ENCODE data around the gene ROBO1. TPM values are rescaled to one million over a fixed set of nuclear protein-coding genes. Genes with fewer than 3 reads are reported as not detected.

Gene ROBO1
- total and polyA plus RNA-seq, 2 of the 13 experiments (the other 11 are each of a cell fraction or from before 2014, with no cell fraction given): 52.2 to 71.0 TPM

- no peak overlapping the region for H3K4me2 ChIP-seq (ENCODE audit: low read depth, low read length)
- no peak for TF ChIP-seq ZBTB7A (CRISPR knock-in tag; IDR thresholded peaks at IDR 0.05)
- no peak for TF ChIP-seq KDM5B (CRISPR knock-in tag; IDR thresholded peaks at IDR 0.05; ENCODE audit: borderline replicate concordance)
- TF ChIP-seq ZUFSP (CRISPR knock-in tag; IDR thresholded peaks at IDR 0.05; ENCODE audit: borderline replicate concordance): no peak
- TF ChIP-seq ATF7-NPFF (CRISPR knock-in tag; IDR thresholded peaks at IDR 0.05; ENCODE audit: low read depth): no peak
- TF ChIP-seq BRCA1 (CRISPR knock-in tag; IDR thresholded peaks at IDR 0.05): no peak
- TF ChIP-seq MTA1 (CRISPR knock-in tag; IDR thresholded peaks at IDR 0.05; ENCODE audit: borderline replicate concordance): no peak
- no peak for TF ChIP-seq RXRB (CRISPR knock-in tag; IDR thresholded peaks at IDR 0.05; ENCODE audit: borderline replicate concordance)
- no peak for TF ChIP-seq ZNF704 (CRISPR knock-in tag; IDR thresholded peaks at IDR 0.05; ENCODE audit: borderline replicate concordance)
- TF ChIP-seq ZFX (CRISPR knock-in tag; IDR thresholded peaks at IDR 0.05; ENCODE audit: low read depth): no peak
- no peak for TF ChIP-seq ELF4 (CRISPR knock-in tag; IDR thresholded peaks at IDR 0.05; ENCODE audit: borderline replicate concordance)
- no peak for TF ChIP-seq ZNF383 (CRISPR knock-in tag; IDR thresholded peaks at IDR 0.05; ENCODE audit: borderline replicate concordance)
- TF ChIP-seq ZMYM3 (CRISPR knock-in tag; IDR thresholded peaks at IDR 0.05): no peak
- TF ChIP-seq ZNF296 (CRISPR knock-in tag; conservative IDR thresholded peaks at IDR 0.05): no peak
- FAIRE-seq: no peak
Measured at GRCh38 chr3:78749056-78749455, 1018.7 kb downstream of the ROBO1 start.

More at GRCh38 chr3:78749056-78749455, 1018.7 kb downstream of the ROBO1 start:
- Histone ChIP-seq H3K27ac (ENCODE audit: extremely low read length, insufficient read depth, low read length) (no peak overlapping the region), H3K4me3 (replicated peaks in 1 of 3; ENCODE audit: insufficient read depth in 1 of 3, low read depth in 2 of 3, low read length in 3 of 3) (no peak overlapping the region), H3K9me3 (ENCODE audit: low read length) (no peaks in the 10 kb centered on the region), H3K36me3 (replicated peaks in 1 of 2; ENCODE audit: control insufficient read depth in 1 of 2, insufficient read depth in 2 of 2, low read length in 2 of 2) (peaks cover 2 to 14% of the 10 kb centered on the region in 2 experiments), H3K4me1 (ENCODE audit: insufficient read depth, low read length) (peaks cover 10% of the 10 kb centered on the region), H3K79me2 (ENCODE audit: insufficient read depth, low read length) (peaks cover 15% of the 10 kb centered on the region), H2AFZ (ENCODE audit: low read length) (no peak overlapping the region), H4K20me1 (ENCODE audit: insufficient read depth, low read length) (no peaks in the 10 kb centered on the region), H3K9ac (ENCODE audit: insufficient read depth, low read depth, low read length) (no peak overlapping the region), H3K27me3 (ENCODE audit: control insufficient read depth in 1 of 2, insufficient read depth in 2 of 2, low read length in 2 of 2) (no peaks in the 10 kb centered on the region)
- in situ Hi-C loops (cut with HindIII; ENCODE audit: extremely low pct_ligation_motif_present, low pct_unique_long_range_greater_than_20kb) (no loop called here), intact Hi-C loops (cut with micrococcal nuclease; ENCODE audit: unreplicated experiment) (no loop called here)
- DNase-seq (ENCODE audit: low spot score) (no peak), ATAC-seq (no peak)
- ChIA-PET POLR2A (no interaction called here), CTCF (ENCODE audit: low intra/inter-chr PET ratio, low total read pairs) (no interaction called here)
- BruUV-seq (replicated peaks): no TSS peak
